HG03521 (cell line): Measurements from ENCODE around the gene EHD2.
"Not testable (repeated sequence)": the region's sequence is repeated elsewhere in the genome, so short reads cannot be mapped to it uniquely, and the experiment has no call there.

Experiments
- ATAC-seq: cut with Tn5 transposase; IDR thresholded peaks from one replicate; pipeline ENCODE4 v1.9.1; 2021; ENCODE audit warnings: mild to moderate bottlenecking, moderate library complexity; ENCODE audit not compliant: unreplicated experiment

The EHD2 gene

GRCh38 chr19:47713046-47714021 is at the start of gene EHD2:
TSS of gene EHD2 (plus strand) at chr19:47713422. CDS start at chr19:47716613, 3,191 bp downstream.
- ATAC-seq: no peak

- ATAC-seq: no peak
These were observed 49.7 kb upstream of the EHD2 start for GRCh38 chr19:47663435-47663910.

GRCh38 chr19:47663911-47664771 is 49.1 kb upstream of the EHD2 start:
- no peak for ATAC-seq

- not testable (repeated sequence) for ATAC-seq
These were observed 44.7 kb upstream of the EHD2 start for GRCh38 chr19:47668556-47668955.

GRCh38 chr19:47670736-47671135 is 42.5 kb upstream of the EHD2 start:
- no peak for ATAC-seq

GRCh38 chr19:47671499-47671898 is 41.7 kb upstream of the EHD2 start:
- no peak for ATAC-seq

GRCh38 chr19:47673426-47673825 is 39.8 kb upstream of the EHD2 start:
- no peak for ATAC-seq

- ATAC-seq: no peak
These were observed 38.7 kb upstream of the EHD2 start for GRCh38 chr19:47674548-47674947.

- no peak for ATAC-seq
These were observed 38.0 kb upstream of the EHD2 start for GRCh38 chr19:47675271-47675670.

- no peak for ATAC-seq
These were observed 37.4 kb upstream of the EHD2 start for GRCh38 chr19:47675859-47676258.

GRCh38 chr19:47676811-47677210 is 36.4 kb upstream of the EHD2 start:
- ATAC-seq: no peak

- no peak for ATAC-seq
These were observed 33.8 kb upstream of the EHD2 start for GRCh38 chr19:47679251-47679900.

GRCh38 chr19:47679922-47680857 is 33.0 kb upstream of the EHD2 start:
- ATAC-seq: no peak

- ATAC-seq: no peak
These were observed 32.3 kb upstream of the EHD2 start for GRCh38 chr19:47680858-47681332.

GRCh38 chr19:47681388-47681787 is 31.8 kb upstream of the EHD2 start:
- no peak for ATAC-seq

GRCh38 chr19:47681936-47682335 is 31.3 kb upstream of the EHD2 start:
- no peak for ATAC-seq

- ATAC-seq: no peak
These were observed 30.3 kb upstream of the EHD2 start for GRCh38 chr19:47682939-47683338.

- ATAC-seq: no peak
These were observed 26.4 kb upstream of the EHD2 start for GRCh38 chr19:47686679-47687450.

- no peak for ATAC-seq
These were observed 25.3 kb upstream of the EHD2 start for GRCh38 chr19:47687906-47688305.
